Measurements from ENCODE around the gene GALNT12.

GALNT12 gene

GRCh38 chr9:98801561-98801960 is 5.9 kb upstream of the GALNT12 start:
- in situ Hi-C loops (cut with MboI; ENCODE audit: low sequenced_read_pairs): no loop called here

- in situ Hi-C loops (cut with MboI; ENCODE audit: low sequenced_read_pairs): no loop called here
Measured at GRCh38 chr9:98801969-98802371, 5.5 kb upstream of the GALNT12 start.

DNA sequence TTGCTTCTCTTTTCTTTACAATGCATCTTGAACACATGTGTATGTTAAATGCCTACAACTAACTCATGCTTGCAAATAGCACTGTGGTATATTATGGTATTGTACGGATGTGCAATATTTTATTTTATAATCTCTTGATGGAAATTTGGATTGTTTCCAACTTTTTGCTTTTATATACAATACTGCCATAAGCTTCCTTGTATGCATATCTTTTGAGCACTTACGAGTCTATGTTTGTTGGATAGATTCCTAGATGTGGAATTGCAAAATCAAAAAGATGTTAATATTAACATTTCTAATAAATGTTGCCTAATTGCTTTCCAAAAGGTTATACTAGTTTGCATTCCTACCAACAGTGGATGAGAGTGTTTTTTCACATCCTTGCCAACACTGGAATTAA is 3.4 kb upstream of the GALNT12 start:
- in situ Hi-C loops (cut with MboI; ENCODE audit: low sequenced_read_pairs): no loop called here

GRCh38 chr9:98805506-98806272 is 1.8 kb upstream of the GALNT12 start:
- in situ Hi-C loops (cut with MboI; ENCODE audit: low sequenced_read_pairs): no loop called here

GRCh38 chr9:98806394-98807035 is 955 bp upstream of the GALNT12 start:
- in situ Hi-C loops (cut with MboI; ENCODE audit: low sequenced_read_pairs): no loop called here

- in situ Hi-C loops (cut with MboI; ENCODE audit: low sequenced_read_pairs): no loop called here
Measured at GRCh38 chr9:98807814-98808195, 335 bp downstream of the GALNT12 start.

DNA sequence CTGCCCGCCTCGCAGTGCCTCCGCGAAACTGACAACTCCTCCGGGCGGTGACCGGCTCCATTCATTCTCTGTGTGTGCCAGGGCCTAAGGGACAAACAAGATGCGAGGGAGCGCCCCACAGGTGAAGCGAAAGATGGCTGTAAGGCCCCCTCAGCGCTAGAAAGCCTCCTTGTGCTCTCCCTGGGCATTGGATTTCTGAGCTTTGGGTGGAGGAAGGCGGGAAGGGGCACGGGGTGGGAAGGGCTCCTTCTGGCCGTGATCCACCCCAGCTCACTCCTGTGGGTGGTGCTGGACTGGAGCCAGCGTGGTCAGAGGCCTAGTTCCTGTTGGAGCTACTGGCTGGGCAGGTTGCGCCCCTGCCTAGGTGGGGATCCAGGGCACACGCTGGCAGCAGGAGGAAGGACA is 943 bp downstream of the GALNT12 start:
- in situ Hi-C loops (cut with MboI; ENCODE audit: low sequenced_read_pairs): no loop called here

GRCh38 chr9:98808875-98809274 is 1.4 kb downstream of the GALNT12 start:
- in situ Hi-C loops (cut with MboI; ENCODE audit: low sequenced_read_pairs): no loop called here

DNA sequence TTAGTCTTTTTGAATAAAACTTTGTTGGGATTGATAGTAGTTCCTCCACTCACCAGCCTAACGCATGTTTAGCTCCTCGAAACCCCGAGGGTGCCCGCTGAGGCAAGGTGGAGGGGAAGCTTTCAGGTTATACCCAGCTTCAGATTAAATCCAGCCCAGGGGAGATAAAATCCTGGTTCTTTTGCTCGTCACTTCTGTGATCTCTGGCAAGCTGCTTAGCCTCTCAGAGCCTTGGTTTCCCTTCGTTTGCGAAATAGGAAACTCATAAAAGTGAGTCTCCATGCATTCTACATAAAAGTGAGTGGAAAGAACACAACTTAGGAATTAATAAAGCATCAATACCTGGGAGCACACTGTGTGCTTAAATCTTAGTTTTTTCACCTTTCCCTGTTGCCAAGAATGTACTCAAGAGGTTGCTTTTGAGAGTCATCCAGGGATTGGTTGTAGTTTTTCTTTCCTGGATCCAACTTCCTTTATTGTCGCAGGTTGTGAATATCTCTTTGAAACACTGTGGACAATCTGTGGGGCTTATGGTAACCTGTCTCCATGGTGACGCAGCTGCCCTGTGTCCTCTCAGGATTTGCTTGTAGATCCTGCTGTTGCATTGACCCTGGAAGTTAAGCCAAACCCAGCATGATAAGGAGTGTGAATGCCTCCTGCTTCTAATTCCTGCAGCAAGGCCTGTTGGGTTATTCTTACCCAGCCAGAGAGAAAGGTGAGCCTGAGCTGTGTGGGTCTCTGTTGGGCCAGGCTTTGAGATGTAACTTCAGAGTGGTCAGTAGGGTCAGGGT is 2.0 kb downstream of the GALNT12 start:
- in situ Hi-C loops (cut with MboI; ENCODE audit: low sequenced_read_pairs): no loop called here

DNA sequence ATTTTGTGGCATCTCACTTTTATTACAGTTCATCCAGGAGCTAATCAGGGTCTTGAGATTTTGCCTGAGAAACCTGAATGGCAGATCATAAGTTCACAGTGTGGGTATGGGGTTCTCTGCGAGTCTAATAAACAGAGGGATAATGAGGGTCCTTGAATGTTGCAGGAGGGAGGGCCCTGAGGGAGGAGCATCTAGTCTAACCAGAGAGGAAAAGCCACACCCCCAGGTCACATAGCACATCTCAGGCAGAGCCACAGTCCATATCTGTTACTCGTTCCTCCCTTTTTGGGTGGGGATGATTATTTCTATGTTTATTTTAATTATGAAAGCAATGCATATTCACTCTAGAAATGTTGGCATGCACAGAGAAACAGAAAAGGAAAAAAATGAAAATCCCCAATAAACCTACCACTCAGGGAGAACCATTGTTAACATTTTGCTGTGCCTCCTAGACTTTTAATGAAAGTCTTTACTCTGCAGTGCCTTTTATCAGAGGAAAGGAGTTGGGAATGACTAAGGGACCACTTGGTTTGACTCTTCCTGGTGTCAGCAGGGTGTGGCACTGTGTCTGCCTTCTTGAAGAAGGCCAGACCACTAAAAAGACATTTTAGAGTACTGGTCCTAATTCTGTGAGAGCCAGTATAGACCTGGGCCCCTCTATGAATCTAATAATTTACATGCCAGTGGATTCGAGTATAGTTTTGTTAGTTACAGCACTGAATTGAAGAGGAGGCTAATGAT is 2.8 kb downstream of the GALNT12 start:
- in situ Hi-C loops (cut with MboI; ENCODE audit: low sequenced_read_pairs): no loop called here

- in situ Hi-C loops (cut with MboI; ENCODE audit: low sequenced_read_pairs): no loop called here
Measured at GRCh38 chr9:98811051-98811650, 3.7 kb downstream of the GALNT12 start.

DNA sequence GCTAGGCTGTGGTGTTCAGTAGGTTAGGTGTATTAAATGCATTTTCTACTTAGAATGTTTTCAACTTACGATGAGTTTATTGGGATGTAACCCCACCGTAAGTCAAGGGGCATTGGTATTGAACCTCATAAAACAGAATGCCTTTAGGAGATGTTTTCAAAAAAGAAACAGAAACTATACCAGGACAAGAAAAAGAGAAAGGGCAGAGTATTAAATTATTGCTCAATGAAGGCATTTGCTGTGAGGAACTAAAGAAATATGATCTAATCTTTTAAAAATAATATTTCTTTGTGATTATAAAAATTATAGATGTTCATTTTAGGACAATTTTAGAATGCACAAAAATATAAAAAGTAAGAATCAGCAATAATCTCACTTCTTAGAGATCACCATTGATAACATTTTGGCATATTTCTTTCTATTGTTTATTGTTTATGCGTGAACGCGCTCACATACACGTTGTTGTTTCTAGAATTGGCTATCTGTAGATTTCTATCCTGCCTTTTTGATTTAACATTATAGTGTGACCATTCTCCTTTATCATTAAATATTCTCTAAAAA is 8.0 kb downstream of the GALNT12 start:
- in situ Hi-C loops (cut with MboI; ENCODE audit: low sequenced_read_pairs): no loop called here

DNA sequence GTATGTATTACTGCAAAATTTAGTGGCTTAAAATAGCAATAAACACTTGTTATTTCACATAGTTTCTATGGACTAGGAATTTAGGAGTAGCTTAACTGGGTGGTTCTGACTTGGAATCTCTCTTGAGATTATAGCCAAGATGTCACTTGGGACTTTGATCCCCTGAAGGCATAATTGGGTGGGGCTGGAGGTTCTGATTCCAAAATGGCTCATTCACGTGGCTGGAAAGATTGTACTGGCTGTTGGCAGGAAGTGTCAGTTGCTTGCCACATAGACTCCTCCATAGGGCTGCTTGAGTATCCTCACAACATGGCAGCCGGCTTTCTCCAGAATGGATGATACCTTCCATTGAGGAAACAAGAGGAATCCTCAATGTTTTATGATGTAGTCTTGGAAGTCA is 11.3 kb downstream of the GALNT12 start:
- in situ Hi-C loops (cut with MboI; ENCODE audit: low sequenced_read_pairs): no loop called here

DNA sequence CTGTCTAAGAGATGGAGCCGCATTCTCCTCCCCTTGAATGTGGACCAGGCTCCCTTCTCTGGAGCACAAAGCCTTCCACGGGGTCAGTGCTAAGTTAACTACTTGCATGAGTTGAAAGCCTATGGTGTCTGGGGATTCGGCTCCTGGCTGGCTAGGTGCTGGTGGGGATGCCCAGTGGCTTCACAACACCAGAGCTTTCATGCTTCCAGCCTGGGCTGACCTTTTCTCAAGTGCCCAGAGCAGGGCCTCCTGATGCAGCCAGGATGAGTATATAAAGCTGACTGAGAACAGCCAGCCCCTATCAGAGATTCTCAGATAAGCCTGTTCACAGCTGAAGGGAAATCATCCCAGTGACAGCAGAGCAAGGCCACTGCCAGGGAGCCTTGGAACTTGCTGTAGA is 11.8 kb downstream of the GALNT12 start:
- in situ Hi-C loops (cut with MboI; ENCODE audit: low sequenced_read_pairs): no loop called here

DNA sequence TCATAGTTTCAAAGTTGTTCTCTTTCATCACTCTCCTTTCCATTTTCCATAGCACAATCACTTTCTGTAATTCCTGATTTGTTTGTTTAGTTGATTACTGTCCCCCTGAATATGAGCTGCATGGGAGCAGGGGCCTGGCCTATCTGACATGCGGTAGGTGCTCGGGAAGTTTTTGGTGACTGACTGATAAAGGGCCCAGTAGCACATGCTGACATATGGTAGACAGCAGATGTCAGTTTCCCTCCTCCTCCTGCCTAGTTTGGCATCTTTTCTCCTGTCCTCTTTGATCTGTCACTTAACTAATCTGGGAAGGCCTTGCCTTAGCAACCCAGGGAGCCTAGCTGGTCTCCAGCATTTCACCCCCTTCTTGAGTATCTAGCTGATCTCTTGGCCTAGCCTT is 14.4 kb downstream of the GALNT12 start:
- in situ Hi-C loops (cut with MboI; ENCODE audit: low sequenced_read_pairs): no loop called here

DNA sequence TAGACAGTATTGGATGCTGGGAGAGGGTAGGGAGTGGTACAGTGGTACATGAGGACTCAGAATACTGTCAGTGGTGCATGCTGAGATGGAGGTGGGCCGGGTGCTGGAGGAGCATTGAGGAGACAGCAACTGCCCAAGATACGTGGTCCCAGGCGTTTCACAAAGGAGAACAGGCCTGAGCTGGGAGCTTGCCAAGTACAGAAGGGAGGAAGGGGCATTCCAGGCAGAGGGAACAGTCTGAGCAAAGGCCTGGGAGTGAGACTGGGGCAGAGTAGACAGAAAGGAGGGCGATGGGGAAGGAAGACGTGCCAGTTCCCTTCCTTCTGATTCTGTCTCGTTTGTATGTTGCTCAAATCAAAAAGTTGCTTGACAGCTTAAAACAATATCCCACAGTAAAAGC is 15.2 kb downstream of the GALNT12 start:
- in situ Hi-C loops (cut with MboI; ENCODE audit: low sequenced_read_pairs): no loop called here

- in situ Hi-C loops (cut with MboI; ENCODE audit: low sequenced_read_pairs): no loop called here
Measured at GRCh38 chr9:98823666-98824334, 16.3 kb downstream of the GALNT12 start.

- in situ Hi-C loops (cut with MboI; ENCODE audit: low sequenced_read_pairs): no loop called here
Measured at GRCh38 chr9:98825414-98825813, 17.9 kb downstream of the GALNT12 start.

DNA sequence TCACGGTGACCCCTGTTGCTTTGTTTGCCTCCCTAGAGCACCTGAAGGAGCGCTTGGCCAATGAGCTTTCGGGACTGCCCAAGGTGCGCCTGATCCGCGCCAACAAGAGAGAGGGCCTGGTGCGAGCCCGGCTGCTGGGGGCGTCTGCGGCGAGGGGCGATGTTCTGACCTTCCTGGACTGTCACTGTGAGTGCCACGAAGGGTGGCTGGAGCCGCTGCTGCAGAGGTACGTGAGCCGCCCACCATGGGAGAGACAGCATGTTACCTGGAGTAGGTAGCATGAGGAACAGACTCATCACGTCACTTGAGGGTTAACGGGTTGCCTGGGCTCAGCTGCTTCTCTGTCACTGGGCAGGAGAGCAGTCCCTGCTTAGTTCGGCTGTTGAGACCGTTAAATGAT is 19.2 kb downstream of the GALNT12 start:
- in situ Hi-C loops (cut with MboI; ENCODE audit: low sequenced_read_pairs): no loop called here

DNA sequence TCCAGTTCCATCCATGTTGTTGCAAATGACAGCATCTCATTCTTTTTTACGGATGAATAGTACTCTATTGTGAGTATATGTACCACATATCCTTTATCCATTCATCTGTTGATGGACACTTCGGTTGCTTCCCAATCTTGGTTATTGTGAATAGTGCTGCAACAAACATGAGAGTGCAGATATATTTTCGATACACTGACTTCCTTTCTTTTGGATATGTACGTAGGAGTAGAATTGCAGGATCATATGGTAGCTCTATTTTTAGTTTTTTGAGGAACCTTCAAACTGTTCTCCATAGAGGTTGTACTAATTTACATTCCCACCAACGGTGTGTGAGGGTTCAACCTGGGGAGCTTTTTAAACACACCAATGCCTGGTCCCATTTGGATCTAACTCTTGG is 22.3 kb downstream of the GALNT12 start:
- in situ Hi-C loops (cut with MboI; ENCODE audit: low sequenced_read_pairs): no loop called here

All from HL-60/S4 treated with phorbol 12-myristate 13-acetate at 8.2 ng/mL for 4 days and 3 days (cell line).